KG1 (cell line): ENCODE data around the gene SEL1L2.

Experiments used
- DNase-seq: peaks from one replicate; lab custom pipeline; 2025; lab: John Stamatoyannopoulos, UW

SEL1L2 gene

GRCh38 chr20:13817342-13817741 lies 173.1 kb downstream of the SEL1L2 start:
- DNase-seq, result no peak

- no peak for DNase-seq
These were observed 173.7 kb downstream of the SEL1L2 start for GRCh38 chr20:13816757-13817156.

GRCh38 chr20:13814672-13815071 lies 175.7 kb downstream of the SEL1L2 start:
- no peak for DNase-seq

GRCh38 chr20:13813910-13814309 lies 176.5 kb downstream of the SEL1L2 start:
- DNase-seq, result no peak

- DNase-seq, result no peak
These were observed 180.0 kb downstream of the SEL1L2 start for GRCh38 chr20:13810446-13810845.

GRCh38 chr20:13809855-13810254 lies 180.6 kb downstream of the SEL1L2 start:
- DNase-seq, result no peak

- DNase-seq, result no peak
These were observed 181.0 kb downstream of the SEL1L2 start for GRCh38 chr20:13809373-13809772.

- DNase-seq, result no peak
These were observed 189.7 kb downstream of the SEL1L2 start for GRCh38 chr20:13800728-13801134.

GRCh38 chr20:13799974-13800373 lies 190.4 kb downstream of the SEL1L2 start:
- DNase-seq, result no peak
